B cell (primary cell): Measurements from ENCODE around the gene LHX4.

Experiments used
- EZH2 ChIP-seq: IDR thresholded peaks from 2 replicates; pipeline ENCODE4 v1.6.1; 2012; ENCODE audit warnings: borderline replicate concordance, low read depth, mild to moderate bottlenecking, moderate library complexity, low read length; ENCODE audit not compliant: insufficient read depth, poor library complexity, severe bottlenecking
- TF ChIP-seq, protein P1 (sequence below): fragments of 200-600 bp; IDR thresholded peaks from one replicate; pipeline ENCODE4 v1.8.0; 2022; ENCODE audit warnings: antibody characterized with exemption, mild to moderate bottlenecking

DNA sequence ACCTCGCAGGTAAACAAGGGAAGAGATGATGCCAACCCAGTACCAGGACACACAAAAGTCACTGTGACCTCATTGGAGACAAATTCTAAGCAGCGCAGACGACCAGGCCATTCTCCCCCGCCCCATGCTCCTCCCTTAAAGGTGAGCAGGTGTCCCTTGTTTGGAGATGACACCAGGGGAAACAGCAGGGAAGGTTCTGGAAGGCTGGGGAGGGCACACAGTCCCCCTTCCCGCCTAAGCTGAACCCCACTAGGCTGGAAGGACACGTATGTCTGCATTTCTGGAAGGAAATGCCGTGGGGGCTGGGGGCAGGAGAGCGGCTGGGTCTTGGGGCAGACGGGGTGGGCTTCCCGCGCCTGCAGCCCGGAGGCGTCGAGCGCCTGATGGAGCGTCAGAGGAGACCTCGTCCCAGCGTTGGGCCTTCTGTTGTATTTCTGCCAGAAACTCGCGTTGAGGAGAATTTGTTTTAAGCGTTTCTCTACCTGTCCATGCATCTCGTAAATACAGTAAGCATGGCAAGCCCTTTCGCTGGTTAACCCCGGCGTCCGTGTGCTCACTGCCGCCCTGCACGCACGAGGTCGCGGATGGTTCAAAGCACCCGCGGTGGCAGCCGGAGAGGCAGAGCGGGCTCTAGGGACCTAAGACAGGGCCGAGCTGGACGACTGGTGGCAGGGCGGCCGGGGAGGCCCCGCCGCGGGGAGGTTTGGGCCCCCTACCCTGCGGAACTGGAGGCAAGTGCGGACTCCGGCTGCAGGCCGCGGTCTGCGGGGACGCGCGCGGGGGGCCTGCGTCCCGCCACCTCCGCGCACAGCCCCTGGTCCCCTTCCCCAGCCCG lies 1.2 kb upstream of the LHX4 start:
- TF ChIP-seq, protein P1, sequence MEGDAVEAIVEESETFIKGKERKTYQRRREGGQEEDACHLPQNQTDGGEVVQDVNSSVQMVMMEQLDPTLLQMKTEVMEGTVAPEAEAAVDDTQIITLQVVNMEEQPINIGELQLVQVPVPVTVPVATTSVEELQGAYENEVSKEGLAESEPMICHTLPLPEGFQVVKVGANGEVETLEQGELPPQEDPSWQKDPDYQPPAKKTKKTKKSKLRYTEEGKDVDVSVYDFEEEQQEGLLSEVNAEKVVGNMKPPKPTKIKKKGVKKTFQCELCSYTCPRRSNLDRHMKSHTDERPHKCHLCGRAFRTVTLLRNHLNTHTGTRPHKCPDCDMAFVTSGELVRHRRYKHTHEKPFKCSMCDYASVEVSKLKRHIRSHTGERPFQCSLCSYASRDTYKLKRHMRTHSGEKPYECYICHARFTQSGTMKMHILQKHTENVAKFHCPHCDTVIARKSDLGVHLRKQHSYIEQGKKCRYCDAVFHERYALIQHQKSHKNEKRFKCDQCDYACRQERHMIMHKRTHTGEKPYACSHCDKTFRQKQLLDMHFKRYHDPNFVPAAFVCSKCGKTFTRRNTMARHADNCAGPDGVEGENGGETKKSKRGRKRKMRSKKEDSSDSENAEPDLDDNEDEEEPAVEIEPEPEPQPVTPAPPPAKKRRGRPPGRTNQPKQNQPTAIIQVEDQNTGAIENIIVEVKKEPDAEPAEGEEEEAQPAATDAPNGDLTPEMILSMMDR, result no peak
- no peak for TF ChIP-seq EZH2
